ENCODE results near the gene ANKRD42.
"Not testable (repeated sequence)": the region's sequence is repeated elsewhere in the genome, so short reads cannot be mapped to it uniquely, and the experiment has no call there.

ANKRD42 gene

GRCh38 chr11:83238111-83238510 is 44.6 kb downstream of the ANKRD42 start:
- no peak for DNase-seq (ENCODE audit: low read depth in 4 of 4, low spot score in 1 of 4)

- DNase-seq (ENCODE audit: low read depth in 4 of 4, low spot score in 1 of 4), result no peak
Observed at GRCh38 chr11:83241291-83241946, 47.9 kb downstream of the ANKRD42 start.

- DNase-seq (ENCODE audit: low read depth in 4 of 4, low spot score in 1 of 4), result no peak
Observed at GRCh38 chr11:83249445-83249844, 55.9 kb downstream of the ANKRD42 start.

GRCh38 chr11:83249972-83250593 is 56.6 kb downstream of the ANKRD42 start:
- no peak for DNase-seq (ENCODE audit: low read depth in 4 of 4, low spot score in 1 of 4)

- DNase-seq (ENCODE audit: low read depth in 4 of 4, low spot score in 1 of 4), result no peak
Observed at GRCh38 chr11:83252266-83252665, 58.8 kb downstream of the ANKRD42 start.

GRCh38 chr11:83252941-83253340 is 59.4 kb downstream of the ANKRD42 start:
- DNase-seq (ENCODE audit: low read depth in 4 of 4, low spot score in 1 of 4), result no peak

GRCh38 chr11:83255366-83255765 is 61.9 kb downstream of the ANKRD42 start:
- no peak for DNase-seq (ENCODE audit: low read depth in 4 of 4, low spot score in 1 of 4)

- no peak for DNase-seq (ENCODE audit: low read depth in 4 of 4, low spot score in 1 of 4)
Observed at GRCh38 chr11:83256602-83257340, 63.3 kb downstream of the ANKRD42 start.

- no peak for DNase-seq (ENCODE audit: low read depth in 4 of 4, low spot score in 1 of 4)
Observed at GRCh38 chr11:83257761-83258168, 64.3 kb downstream of the ANKRD42 start.

- DNase-seq (ENCODE audit: low read depth in 4 of 4, low spot score in 1 of 4), result no peak
Observed at GRCh38 chr11:83259559-83259958, 66.0 kb downstream of the ANKRD42 start.

GRCh38 chr11:83265331-83265730 is 71.8 kb downstream of the ANKRD42 start:
- DNase-seq (ENCODE audit: low read depth in 4 of 4, low spot score in 1 of 4), result no peak

- not testable (repeated sequence) for DNase-seq (ENCODE audit: low read depth in 4 of 4, low spot score in 1 of 4)
Observed at GRCh38 chr11:83269080-83269479, 75.6 kb downstream of the ANKRD42 start.

GRCh38 chr11:83271734-83272133 is 78.2 kb downstream of the ANKRD42 start:
- DNase-seq (ENCODE audit: low read depth in 4 of 4, low spot score in 1 of 4), result not testable (repeated sequence)

GRCh38 chr11:83272627-83273026 is 79.1 kb downstream of the ANKRD42 start:
- no peak for DNase-seq (ENCODE audit: low read depth in 4 of 4, low spot score in 1 of 4)

GRCh38 chr11:83275888-83276641 is 82.6 kb downstream of the ANKRD42 start:
- no peak for DNase-seq (ENCODE audit: low read depth in 4 of 4, low spot score in 1 of 4)

GRCh38 chr11:83278351-83278750 is 84.8 kb downstream of the ANKRD42 start:
- DNase-seq (ENCODE audit: low read depth in 4 of 4, low spot score in 1 of 4), result no peak

- DNase-seq (ENCODE audit: low read depth in 4 of 4, low spot score in 1 of 4), result no peak
Observed at GRCh38 chr11:83280256-83280655, 86.7 kb downstream of the ANKRD42 start.

- DNase-seq (ENCODE audit: low read depth in 4 of 4, low spot score in 1 of 4), result no peak
Observed at GRCh38 chr11:83282084-83282716, 88.7 kb downstream of the ANKRD42 start.

- no peak for DNase-seq (ENCODE audit: low read depth in 4 of 4, low spot score in 1 of 4)
Observed at GRCh38 chr11:83284501-83285150, 91.1 kb downstream of the ANKRD42 start.

- DNase-seq (ENCODE audit: low read depth in 4 of 4, low spot score in 1 of 4), result no peak
Observed at GRCh38 chr11:83285151-83285770, 91.7 kb downstream of the ANKRD42 start.
